Ammon's horn (tissue), 1 donor: ENCODE measurements around the gene ELK3.

Experiments used
- DNase-seq: peaks from one replicate; pipeline ENCODE4 v3.0.0-alpha.2; 2016; ENCODE audit warnings: low spot score

Gene ELK3

DNA sequence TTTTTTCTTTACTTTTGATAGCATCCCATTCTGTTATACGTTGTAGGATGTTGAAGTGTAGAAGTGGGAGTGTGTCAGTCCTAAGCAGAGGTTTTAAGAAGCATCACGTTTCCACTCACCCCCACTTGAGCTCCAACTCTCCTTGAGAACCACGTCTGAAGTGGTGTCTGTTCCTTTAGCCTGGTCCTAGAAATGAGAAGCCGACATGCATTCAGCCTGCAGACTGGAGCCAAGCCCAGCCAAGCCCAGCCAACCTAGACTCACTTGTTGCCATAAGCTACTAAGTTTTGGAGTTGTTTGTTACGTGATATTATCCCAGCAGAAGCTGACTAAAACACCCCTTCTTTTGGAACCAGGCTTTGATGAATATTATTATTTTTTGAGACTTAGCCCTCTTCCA lies 4.4 kb upstream of the ELK3 start:
- no peak for DNase-seq

DNA sequence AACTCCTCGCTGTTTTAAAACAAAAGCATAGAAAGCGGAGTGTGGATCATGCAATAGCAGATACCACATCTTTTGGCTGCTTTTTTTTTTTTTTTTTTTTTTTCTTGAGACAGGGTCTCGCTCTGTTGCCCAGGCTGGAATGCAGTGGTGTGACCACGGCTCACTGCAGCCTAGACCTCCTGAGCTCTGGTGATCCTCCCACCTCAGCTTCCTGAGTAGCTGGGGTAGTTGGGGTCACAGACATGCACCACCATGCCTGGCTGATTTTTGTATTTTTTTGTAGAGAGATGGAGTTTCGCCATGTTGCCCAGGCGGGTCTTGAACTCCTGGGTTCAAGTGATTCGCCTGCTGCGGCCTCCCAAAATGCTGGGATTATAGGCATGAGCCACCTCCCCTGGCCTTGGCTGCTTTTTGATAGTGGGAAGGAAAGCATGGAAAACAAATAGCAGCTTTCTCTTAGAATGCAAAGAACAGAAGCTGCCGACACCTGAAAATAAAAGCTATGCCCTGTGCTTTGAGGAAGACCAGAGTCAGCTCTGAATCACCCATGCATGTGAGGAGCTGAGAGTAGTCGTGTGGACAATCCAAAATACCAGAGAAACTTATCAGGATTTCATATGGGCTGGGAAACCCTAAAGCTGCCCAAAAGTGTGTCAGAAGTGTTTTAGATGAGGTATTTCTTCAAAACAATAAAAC lies 3.6 kb upstream of the ELK3 start:
- DNase-seq: no peak

DNA sequence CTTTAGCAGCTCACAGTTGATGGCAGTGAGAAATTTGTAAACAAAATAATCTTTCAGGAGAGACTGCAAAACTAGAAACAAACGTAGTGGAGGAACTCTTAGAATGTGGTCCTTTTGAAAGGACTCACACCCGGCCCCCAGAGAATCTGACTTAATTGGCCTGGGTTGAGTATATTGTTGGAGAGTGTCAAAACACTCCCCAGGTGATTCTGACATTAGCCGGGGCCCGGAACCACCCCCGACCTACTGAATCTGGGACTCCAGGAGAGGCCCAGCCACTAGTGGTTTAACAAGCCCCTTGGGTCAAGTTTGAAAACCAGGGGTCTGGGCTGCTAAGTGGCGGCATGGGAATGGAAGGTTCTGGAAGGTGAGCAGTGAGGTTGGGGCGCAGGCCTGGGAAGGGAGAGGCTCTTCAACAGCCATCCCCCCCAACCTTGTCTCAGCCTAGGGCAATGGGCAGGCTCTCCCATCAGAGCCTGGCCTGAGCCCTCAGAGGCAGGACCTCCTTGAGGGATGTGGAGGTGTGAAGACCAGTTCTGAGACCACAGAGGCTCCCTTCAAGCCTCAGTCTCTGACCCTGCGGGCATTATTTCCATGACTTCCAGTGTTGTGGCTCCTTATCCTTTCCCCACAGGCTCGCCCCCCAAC lies 1.1 kb upstream of the ELK3 start:
- DNase-seq: no peak

DNA sequence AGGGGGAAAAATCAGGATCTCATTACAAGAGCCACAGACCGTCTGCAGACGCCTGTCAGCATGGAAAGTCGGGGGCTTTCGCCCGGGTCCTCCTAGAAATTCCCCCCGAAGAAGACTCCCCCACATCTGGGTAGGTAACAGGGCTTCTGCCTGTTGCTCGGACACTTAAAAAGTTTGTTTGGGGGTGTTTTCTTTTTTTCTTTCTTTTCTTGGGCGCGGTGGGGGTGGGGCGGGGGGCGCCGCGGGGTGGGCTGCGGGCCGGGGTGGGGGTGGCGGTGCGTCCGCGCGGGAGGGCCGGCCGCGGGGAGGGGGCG lies 358 bp downstream of the ELK3 start:
- no peak for DNase-seq

DNA sequence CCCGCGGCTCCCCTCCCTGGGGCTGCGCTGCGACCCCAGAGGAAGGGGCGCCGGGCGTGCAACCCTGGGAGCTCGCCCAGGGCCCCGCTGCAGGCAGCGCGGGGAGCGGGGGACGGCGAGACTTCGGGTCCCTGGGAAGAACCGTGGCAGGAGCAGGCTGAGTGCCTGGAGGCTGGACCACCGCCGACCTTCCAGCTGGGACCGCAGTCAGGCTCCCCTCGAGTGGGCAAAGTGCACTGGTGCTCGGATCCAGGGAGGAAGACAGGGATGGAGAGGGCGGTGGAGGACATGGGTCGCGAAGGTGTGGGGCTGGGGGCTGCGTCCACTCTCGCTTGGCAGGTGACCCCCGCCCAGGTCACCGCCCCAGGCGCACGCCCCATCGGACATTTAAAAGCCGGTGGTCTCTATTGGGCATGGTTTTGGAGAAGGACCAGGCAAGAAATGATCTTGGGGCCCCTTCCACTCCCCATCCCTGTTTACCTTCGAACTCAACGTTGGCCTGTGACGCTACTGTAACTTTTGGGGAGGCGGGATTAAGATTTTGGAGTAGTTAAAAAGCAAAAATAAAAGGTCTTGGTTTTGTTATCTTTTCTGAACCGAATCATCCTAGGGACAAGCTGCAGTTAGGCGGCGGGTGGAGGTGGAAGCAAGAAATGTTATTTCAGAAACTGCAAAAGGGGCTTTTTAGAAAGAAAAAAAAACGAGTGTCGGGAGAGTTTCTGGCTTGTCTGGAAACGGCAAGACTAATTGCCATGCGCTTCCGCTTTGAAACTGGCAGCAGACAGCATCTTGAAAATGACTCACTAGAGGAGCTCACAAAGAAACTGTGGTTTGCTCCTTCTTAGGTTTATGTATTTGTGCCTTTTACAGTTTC lies 1.0 kb downstream of the ELK3 start:
- peak; percentile 60 for DNase-seq

DNA sequence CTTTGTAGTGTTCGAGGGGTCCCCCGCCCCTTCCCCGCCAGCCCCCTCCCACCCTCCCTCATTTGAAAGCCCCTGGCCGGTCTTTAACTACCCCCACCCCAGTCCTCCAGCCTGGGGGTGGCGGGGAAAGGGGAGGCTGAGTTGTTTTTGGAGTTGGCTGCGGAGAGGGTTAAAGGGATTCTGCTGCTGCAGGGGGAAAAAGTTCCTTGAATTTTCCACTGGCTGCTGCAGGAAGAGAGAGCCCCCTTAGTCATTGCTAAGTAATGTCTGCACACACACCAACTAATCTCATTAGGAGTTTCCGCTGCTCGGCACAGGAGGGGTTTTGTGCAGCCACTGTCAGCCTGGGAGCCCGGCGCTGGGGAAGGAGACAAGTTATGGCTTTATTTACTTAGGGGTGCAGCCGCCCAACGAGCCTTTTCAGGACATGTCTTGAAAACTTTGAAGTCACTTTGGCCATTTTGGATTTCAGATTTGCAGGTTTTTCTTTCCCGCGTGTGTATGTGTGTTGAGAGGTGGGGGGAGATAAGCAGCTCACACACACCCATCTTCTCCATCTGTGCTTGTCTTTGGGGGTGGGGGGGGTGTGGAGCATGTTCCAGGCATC lies 1.8 kb downstream of the ELK3 start:
- no peak for DNase-seq

DNA sequence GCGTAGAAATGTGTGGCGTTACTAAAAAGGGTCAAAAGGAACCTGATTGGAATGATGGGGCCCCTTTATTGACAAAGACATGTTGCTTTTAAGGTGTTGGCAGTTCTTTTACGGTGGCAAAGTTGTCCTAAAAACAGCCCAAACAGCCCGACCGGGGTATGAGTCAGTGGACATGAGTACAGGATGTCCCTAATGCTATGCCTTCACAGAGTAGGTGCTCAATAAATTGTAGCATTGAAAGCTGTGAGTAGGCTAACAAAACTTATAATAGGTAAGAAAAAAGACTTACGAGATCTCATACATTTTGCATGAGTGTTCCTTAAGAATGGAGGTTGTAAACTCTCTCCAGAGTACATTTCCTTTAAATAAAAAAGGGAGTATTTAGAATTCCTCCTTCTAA lies 2.6 kb downstream of the ELK3 start:
- no peak for DNase-seq

DNA sequence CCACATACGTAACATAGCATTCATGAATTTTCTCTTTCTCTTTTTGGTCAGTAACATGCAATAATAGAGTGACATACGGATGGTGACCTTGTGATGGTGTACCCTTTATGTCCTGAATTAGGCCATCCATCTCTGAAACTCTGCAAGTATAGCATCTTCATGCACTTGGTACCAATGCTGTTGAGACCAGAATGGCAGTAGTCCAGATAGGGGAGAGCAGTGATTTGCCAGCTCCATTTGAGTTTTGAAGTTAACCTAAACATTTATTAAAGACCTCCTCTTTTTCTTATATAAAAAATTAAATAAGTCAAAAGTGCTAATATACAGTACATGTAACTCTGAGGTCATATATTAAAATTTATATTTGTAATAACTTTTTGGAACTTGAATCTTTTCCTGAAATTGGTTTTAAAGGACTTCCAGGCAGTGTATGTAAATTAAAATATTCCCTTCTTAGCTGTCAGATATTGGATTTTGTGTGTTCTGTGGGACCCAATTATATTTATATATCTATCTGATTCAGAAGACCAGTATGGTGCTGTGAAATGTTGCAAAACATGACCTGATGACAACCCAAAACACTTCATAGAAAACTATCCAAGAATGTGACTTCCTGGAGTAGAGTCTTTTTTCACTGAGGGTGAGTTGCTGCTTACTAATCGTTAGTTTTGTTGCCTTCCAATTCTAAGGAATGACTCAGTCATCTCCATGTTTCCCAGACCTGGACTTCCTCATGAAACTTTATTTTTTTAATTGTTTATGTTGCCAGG lies 3.5 kb downstream of the ELK3 start:
- no peak for DNase-seq

DNA sequence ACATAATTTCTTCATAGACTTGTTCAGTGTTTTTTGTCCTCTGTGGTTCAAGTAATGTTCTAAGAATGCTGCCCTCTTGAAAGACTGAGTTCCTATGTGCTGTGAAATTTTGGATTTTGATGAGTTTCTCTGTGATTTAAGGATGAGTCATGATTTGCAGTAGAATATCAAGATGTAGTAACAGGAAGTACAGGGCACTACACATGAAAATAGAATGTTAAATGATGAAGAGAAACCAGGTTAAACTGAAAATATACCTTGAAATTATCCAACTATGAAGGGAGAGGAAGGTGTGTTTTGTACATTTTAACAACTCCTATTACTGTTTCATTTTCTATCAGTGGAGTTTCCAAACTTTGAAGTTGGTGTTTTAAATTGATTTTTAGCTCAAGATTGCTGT lies 4.8 kb downstream of the ELK3 start:
- no peak for DNase-seq

DNA sequence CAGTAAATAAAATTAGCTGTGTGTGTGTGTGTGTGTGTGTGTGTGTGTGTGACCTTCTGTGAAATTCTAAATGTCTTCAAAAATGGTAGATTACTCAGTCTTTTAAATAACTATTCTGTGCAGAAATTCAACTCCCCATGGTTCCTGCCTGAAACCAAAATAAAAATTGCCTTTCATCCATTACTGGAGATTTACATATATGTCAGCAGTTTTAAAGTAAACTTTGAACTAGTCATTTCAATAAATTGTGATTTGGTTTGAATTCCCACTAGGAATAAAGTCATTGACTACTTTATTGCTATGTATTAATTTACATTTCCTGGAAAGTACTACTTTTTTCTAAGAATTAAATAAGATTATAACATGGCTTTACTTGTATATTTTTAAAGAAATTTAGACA lies 5.3 kb downstream of the ELK3 start:
- no peak for DNase-seq

DNA sequence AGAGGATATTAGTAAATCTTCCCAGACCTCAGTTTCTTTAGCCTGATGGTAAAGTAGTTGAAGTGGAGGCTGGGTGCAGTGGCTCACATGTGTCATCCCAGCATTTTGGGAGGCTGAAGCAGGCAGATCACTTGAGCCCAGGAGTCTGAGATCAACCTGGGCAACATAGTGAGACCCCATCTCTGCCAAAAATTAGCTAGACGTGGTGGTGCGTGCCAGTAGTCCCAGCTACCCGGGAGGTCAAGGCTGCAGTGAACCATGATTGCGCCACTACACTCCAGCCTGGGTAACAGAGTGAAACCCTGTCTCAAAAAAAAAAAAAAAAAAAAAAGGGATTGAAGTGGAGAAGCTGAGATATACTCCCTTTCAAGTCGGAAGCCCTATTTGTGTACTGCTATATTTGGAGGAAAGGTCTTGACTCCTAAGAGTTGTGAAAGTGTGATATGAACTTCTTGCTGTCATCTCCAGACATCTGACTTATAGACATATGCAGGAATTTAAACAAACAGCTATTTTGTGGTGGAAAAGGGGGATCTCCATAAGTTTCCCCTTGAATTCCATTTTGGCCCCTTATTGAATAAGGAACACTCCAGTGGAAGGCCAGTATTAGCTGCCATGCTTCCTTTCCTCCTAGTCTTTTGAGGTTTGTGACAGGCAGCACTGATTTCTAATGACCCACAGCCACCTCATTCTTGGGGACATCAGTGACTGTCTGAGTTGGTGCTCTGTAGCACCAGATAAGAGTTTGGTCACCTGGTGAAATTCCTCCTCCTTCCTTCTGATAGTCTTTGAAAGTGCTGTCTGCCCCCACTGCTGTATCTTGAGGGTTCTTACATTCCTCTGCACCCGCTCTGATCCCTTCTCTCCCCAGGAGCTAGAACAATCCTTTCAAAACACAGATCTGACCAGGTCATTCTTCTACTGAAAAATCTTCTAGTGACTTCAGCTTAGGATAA lies 7.4 kb downstream of the ELK3 start:
- DNase-seq: no peak

DNA sequence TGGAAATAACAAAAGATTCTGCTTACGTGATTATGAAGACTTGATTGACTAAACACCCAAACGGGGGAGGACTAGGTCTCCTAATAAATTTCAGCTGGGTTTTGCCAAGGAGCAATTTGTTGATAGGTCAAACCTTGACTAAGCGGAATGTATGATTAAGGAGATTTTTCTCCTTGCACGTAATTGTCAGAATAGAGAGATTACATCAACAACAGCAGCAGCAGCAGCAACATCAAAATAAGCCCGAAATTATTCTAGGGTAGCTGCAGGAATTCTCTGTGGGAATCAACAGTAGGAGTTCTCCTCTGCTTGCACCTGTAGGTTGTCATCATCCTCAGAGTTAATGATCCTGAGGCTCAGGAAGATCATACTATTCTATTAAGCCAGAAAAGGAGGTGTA lies 10.2 kb downstream of the ELK3 start:
- DNase-seq: no peak

DNA sequence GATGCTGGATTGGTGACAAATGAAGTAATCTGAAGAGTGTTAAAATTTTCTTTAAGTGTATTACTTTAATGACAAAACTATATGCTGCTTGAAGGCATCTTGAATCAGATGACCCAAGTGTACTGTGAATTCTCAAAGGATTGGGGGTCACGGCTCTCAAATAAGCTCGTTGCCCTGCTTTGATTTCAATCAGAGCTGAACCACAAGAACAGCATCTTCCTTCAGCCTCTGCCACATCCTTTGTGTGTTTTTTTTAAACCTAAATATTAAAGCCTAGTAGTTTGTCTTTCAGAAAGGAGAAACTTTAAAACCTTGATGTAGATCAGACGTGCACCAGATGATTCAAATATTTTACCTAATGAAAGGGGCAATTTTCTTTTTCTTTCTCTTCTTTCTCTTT lies 11.7 kb downstream of the ELK3 start:
- DNase-seq: no peak

DNA sequence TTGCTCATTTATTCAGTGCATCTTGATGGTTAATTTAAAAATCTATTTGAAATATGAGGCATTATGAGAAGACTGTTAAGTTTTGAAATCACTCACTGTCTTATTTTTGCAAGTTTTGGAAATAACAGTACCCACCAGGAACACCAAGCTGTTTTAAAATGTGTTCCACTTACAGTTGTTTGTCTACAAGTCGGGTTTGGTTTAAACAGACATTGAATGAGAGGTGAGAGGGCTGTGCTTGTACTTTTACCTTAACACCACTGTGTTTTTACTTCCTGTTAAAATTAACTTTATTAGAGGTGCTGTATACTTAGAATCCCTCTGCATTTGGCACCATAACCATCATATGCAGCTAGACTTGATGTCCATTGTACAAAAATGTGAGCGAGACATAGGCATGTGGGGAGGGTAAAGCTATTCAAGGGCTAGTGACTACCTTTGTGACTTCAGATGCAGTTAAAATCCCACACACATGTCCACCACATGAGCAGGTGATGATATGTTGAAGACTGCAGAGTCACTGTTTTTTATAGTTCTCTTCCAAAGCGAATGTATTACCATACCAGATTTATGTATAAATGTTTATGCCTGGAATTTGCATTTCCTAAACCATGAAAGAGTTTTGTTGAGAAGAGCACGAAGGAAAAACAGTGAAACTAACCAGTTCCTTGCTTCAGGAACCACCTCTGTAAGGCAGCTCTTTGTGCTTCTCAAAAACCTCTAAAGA lies 12.9 kb downstream of the ELK3 start:
- no peak for DNase-seq

DNA sequence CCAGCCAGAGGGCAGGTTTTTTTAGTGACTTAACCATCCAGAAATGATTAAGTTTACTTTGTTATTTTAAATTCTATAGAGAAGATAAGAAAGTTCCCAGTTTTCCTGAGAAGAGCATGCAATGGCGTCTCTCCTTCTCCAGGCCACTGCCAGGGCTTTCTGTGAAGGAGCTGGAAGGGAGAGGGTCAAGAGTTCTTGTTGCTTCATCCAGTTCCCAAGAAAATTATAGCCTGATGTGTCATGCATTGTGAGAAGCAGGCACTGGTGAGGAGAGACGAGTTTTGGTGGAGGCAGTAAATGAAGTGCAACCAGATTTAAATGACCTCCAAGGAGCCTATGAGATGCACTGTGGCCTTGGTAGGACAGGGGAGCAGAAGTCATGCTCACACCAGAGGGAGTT lies 14.2 kb downstream of the ELK3 start:
- DNase-seq: no peak

DNA sequence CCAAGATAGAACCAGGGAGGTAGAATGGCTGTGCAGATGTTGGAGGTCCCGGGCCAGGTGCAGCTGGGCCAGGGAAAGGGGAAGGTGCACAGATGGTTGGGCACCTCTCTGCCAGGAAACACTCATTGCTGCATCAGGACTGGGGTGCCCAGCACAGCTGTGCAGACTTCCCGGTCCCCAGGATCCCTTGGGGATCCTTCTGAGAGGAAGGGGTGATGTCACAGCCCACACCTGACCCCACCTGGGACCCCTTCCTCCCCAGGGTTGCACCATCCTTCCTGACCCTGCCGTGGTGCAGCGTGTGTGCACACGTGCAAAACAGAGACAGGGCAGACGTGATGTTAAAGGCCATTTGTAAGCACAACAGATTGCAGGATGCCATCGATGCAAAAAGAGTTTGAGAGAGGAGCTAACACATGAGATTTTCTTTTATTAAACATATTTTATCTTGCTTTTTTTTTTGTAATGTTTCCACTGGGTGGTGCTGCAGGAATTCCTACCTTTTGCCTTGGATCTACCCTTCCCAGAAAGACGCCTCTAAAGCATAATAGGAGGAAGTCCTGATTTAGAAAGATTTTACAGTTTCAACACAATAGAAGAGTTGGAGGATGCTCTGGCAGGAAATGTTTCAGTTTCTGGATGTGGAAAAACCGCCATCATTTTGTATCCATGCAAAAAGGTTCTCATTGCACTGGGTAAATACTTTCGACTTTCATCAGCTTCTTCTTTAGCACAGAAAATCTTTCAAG lies 14.8 kb downstream of the ELK3 start:
- peak; percentile 41 for DNase-seq

DNA sequence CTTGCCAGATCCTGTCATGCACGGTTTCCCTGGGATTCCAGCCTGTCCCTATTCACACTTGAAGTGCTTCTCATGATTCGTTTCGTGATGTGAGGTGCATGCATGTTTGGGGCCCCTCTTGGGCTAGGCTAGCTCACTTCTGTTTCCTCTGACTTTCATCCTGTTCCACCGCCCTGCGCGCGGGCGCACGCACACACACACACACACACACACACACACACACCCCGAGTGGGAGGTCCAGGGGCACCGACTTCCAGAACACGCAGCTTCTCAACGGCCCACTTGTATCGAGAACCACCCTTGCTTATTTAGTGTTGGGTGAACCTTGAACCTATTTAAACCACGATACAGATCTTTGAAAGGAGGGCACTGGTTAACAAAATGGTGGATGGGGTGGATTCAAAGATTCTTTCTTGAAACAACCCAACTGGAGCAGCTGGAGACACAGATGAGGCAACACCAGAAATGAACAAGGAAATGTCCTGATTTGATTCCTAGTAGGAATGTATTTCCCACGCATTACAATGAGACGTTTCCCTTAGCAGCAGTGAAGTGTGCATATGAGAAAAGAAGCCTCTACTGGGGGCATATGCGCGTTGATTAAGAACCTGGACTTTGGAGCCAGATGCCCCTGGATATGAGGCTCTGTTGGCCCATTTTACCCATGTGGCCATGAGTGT lies 16.3 kb downstream of the ELK3 start:
- DNase-seq: no peak

DNA sequence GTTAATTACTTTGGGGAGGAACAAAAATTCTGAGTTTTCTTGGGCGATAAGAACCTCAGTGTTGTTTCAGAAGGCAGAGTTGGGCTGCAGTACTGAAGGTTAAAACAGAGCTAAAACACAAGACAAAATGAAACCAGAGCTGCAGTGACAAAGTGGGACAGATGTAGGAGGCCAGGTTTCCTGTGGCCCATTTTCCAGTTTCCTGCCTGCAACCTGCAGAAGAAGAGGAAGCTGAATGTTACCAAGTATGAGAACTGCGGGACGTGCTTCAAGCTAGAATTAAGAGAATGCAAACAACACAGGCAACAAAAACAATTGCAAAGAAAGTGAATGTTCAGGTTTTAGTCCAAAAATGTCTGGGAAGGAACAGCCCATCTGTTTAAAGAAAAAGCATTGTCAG lies 17.8 kb downstream of the ELK3 start:
- DNase-seq: no peak
